ENCODE data around the gene DPEP2NB.
"Not testable (repeated sequence)": the region's sequence is repeated elsewhere in the genome, so short reads cannot be mapped to it uniquely, and the experiment has no call there.

The DPEP2NB gene

GRCh38 chr16:68009872-68010271, 5.8 kb downstream of the DPEP2NB start:
- DNase-seq: not testable (repeated sequence)

GRCh38 chr16:68009157-68009735, 6.5 kb downstream of the DPEP2NB start:
- no peak for DNase-seq

GRCh38 chr16:68005786-68006286, 9.9 kb downstream of the DPEP2NB start:
- DNase-seq: peak; percentile 91

- no peak for DNase-seq
Measured at GRCh38 chr16:68005211-68005610, 10.5 kb downstream of the DPEP2NB start.

GRCh38 chr16:68003031-68003430, 12.7 kb downstream of the DPEP2NB start:
- no peak for DNase-seq

DNA sequence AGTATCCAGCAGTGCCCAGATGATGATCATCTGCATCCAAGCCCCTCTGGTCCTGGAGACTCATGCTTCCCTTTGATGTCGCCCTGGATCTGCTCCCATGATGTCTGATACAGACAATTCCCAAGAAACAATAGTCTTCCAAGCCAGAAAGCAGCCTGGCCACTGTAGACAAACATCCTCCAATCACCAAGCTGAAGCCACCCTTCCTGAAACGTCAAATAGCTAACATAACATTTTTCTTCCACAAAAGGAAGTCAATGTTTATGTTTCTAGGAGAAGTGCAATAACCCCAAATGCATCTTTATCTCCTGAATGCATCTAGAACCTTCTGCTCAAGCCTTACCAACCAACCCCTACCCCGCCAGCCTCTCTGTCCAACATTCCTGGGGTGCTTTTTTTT, 15.3 kb downstream of the DPEP2NB start:
- DNase-seq: no peak

- no peak for DNase-seq
Measured at GRCh38 chr16:67999985-68000384, 15.7 kb downstream of the DPEP2NB start.

- DNase-seq: peak; percentile 74
Measured at GRCh38 chr16:67998779-67999688, 16.7 kb downstream of the DPEP2NB start, which contains the start of gene DPEP2. TSS of gene DPEP2 (minus strand) at chr16:67999484. CDS start at chr16:67993212, 6,272 bp downstream.

GRCh38 chr16:67998231-67998778, 17.4 kb downstream of the DPEP2NB start:
- DNase-seq: not testable (repeated sequence)

DNA sequence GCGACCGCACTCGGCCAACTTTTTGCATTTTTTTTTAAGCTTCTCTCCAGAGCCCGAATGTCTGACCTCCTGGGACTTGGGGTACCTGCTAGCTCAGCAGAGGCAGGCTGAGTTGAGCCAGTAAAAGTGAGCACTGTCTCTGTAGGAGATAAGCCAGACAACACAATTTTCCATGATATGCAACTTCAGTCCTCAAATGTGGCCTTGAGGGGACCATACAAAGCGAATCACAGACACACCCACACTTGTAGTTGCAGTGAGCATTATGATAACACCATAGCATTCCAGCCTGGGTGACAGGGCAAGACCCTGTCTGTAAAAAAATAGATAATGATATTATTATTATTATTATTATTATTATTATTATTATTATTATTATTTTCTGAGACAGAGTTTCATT, 19.0 kb downstream of the DPEP2NB start:
- DNase-seq: no peak

GRCh38 chr16:67995423-67995822, 20.3 kb downstream of the DPEP2NB start:
- peak; percentile 48 for DNase-seq

DNA sequence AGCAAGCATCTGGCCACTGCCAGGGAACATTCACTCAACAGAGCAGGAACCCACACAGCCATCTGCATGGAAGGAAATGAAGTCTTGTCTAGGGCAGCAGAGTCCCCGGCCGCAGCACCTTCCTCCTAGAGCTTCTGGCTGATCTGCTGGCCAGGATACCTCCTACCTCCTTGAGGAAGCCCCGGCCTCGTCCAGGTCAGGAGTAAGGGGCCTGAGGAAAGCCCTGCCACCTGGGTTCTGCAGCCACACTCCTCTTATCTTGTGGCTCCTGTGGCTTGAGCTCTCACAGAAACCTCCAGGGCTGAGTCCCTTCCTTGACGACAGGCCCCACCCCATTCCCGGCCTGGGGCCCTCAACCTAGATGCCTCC, 21.7 kb downstream of the DPEP2NB start:
- DNase-seq: not testable (repeated sequence)

- peak; percentile 78 for DNase-seq
Measured at GRCh38 chr16:67993207-67994039, 22.3 kb downstream of the DPEP2NB start.

- no peak for DNase-seq
Measured at GRCh38 chr16:67992661-67993206, 23.0 kb downstream of the DPEP2NB start.

DNA sequence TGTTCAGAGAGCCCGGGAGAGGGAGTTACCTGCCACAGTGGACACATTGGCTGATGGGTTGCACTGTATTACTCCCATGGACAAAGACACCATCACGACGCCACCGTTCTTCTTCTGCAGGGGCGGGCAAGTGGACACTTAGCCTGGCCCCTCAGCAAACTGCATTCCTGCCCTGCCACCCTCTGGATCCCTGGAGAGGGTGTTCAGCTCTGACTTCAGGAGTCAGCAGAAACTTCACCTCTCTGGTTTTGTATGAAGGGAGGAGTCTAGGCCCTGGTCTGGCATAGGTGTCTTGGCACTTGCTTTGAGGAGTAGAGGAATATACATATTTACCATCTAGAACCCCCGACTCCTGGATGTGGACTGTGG, 25.7 kb downstream of the DPEP2NB start:
- DNase-seq: no peak

DNA sequence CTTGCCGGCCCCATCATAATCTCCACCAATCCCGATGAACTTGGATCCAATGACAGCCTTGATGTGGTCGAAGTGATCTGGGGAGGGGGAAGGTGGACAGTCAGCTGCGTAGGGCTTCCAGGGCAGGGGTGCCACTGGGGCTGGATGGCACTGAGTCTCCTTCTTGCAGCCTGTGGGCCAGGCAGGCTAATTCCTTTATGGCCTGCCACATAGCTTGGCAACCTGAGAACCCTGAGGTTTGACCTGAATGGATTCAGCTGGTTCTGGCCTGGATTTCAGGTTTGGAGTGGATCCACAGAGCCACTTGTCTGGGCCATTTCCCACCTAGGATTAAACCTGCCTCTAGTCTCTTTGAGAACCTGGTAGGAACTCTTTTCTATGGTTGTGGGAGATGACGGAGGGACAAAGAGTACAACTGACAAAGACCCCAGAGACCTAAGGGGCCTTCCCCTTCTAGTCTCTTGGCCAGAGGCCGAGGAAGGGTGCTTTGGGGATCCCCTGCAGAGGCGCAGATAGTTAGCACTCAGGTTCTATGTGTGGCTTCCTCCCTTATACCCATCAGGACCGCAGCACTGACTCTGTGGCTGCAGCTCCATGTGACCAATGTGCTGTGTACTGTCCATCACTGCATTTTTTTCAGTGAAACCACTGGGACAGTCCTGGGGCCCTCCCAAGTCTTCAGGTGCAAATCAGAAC, 26.2 kb downstream of the DPEP2NB start:
- no peak for DNase-seq

DNA sequence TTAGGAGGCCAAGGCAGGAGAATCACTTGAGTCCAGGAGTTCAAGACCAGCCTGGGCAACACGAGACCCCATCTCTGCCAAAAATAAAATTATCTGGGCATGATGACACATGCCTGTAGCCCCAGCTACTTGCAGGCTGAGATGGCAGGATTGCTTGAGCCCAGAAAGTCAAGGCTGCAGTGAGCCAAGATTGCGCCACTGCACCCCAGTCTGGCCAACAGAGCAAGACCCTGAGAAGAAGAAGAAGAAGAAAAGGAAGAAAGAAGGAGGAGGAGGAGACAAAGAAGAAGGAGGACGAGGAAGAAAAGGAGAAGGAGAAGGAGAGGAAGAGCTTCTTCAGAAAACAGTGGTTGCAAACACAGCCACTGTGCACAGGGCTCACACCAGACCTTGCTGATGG, 27.0 kb downstream of the DPEP2NB start:
- DNase-seq: no peak

DNA sequence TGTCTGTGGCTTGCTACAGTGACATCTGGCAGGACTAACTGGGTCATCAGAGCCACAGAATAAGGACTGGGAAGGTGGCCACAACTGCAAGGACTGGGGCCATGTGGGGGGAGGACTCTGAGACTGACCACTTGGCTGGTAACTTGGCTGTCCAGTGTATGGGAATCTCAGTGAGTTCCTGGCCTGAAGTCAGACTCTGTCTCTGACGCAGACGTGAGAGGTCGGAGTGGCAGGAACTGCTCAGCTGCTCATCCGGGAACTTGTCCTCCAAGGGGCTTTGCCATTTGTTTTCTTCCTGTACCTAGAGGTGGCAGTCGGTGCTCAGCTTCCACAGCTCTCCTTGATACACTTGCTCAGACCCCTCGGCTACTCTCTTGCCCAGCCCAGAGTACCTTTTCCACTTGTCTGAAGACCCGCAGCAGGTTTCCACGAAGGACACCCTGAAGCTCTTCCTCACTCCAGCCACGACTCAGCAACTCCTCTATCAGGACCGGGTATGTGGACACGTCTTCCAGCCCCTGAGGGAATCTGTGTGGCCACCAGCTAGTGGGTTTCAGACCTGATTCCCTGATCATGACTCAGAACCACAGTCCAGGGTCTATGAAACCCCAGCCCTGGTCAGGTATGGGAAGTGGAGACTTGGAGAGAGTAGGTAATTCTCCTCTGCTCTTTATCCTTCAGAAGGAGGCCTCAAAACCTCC, 28.1 kb downstream of the DPEP2NB start:
- DNase-seq: no peak

DNA sequence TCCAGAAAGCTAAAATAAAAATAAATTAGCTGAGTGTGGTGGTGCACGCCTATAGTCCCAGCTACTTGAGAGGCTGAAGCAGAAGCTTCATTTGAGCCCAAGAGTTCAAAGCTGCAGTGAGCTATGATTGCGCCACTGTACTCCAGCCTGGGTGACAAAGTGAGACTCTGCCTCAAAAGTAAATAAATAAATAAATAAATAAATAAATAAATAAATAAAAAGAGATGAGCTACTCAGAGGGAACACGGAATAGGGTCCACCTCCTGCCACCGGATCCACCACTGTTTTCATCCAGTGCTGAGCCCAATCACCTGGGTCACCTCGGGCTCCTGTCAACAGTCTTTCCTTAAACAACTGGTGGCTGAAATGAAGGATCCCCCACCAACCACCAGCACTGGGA, 28.8 kb downstream of the DPEP2NB start:
- DNase-seq: no peak

DNA sequence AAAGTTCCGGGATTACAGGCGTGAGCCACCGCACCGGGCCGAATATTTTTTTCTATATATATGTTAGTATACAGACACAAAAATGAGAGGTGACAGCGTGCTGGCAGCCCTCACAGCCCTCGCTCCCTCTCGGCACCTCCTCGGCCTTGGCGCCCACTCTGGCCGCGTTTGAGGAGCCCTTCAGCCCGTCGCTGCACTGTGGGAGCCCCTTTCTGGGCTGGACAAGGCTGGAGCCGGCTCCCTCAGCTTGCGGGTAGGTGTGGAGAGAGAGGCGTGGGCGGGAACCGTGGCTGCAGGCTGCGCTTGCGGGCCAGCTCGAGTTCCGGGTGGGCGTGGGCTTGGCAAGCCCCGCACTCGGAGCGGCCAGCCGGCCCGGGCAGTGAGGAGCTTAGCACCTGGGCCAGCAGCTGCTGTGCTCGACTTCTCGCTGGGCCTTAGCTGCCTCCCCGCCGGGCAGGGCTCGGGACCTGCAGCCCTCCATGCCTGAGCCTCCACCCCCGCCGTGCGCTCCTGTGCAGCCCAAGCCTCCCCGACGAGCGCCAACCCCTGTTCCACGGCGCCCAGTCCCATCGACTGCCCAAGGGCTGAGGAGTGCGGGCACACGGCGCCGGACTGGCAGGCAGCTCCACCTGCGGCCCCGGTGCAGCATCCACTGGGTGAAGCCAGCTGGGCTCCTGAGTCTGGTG, 33.6 kb downstream of the DPEP2NB start:
- DNase-seq: no peak

Data from CD4-positive, alpha-beta T cell treated with Interleukin-4 for 4 hours (primary cell).